Vagina (tissue), 2 donors: ENCODE results near the gene NDUFV1.

Experiments used
- CTCF ChIP-seq, 3 experiments: fragments of 450-650 bp in 2 of 3; fragments of 200-600 bp in 1 of 3; sonication (generic) in 1 of 3; IDR thresholded peaks; one replicate each; pipeline ENCODE4 v1.5.1; 2017 to 2019; ENCODE audit warnings: antibody characterized with exemption in 3 of 3, mild to moderate bottlenecking in 2 of 3, moderate library complexity in 2 of 3
- POLR2A ChIP-seq, 2 donors: fragments of 450-650 bp; IDR thresholded peaks; one replicate each; pipeline ENCODE4 v1.6.1; 2017; ENCODE audit warnings: antibody characterized with exemption in 2 of 2, mild to moderate bottlenecking in 2 of 2, moderate library complexity in 2 of 2
- POLR2AphosphoS5 ChIP-seq, 2 donors: sonication (generic); formaldehyde crosslinking; IDR thresholded peaks; one replicate each; pipeline ENCODE4 v1.9.0; 2017; ENCODE audit warnings: antibody characterized with exemption in 2 of 2, mild to moderate bottlenecking in 2 of 2, low read depth in 1 of 2; ENCODE audit not compliant: insufficient read depth in 1 of 2

GRCh38 chr11:67646535-67647336 lies 40.0 kb downstream of the NDUFV1 start:
- TF ChIP-seq POLR2A (IDR thresholded peaks at IDR 0.05) = no peak
- TF ChIP-seq CTCF (IDR thresholded peaks at IDR 0.05) = no peak
- no peak for TF ChIP-seq POLR2AphosphoS5 (IDR thresholded peaks at IDR 0.05; ENCODE audit: insufficient read depth in 1 of 2, low read depth in 1 of 2)
